Activated CD4-positive, alpha-beta T cell treated with anti-CD3 and anti-CD28 coated beads, Interleukin-2, Interleukin-4, amounts not matched to agents 100 ng/mL and 50 ng/mL, durations not matched to agents 16 hours and 8 hours (primary cell): ENCODE measurements around the gene TSPAN31.
A peak's percentile ranks its signal among the peaks of the same experiment; 100 is the strongest.
"Not testable (repeated sequence)": the region's sequence is repeated elsewhere in the genome, so short reads cannot be mapped to it uniquely, and the experiment has no call there.

Experiments used
- DNase-seq: peaks from one replicate; pipeline ENCODE4 v3.0.0-alpha.2; 2020; ENCODE audit warnings: low spot score

TSPAN31 gene

GRCh38 chr12:57767305-57767698 is 22.5 kb downstream of the TSPAN31 start:
- DNase-seq = no peak

- DNase-seq = no peak
These were observed 23.0 kb downstream of the TSPAN31 start for GRCh38 chr12:57767876-57768275.

DNA sequence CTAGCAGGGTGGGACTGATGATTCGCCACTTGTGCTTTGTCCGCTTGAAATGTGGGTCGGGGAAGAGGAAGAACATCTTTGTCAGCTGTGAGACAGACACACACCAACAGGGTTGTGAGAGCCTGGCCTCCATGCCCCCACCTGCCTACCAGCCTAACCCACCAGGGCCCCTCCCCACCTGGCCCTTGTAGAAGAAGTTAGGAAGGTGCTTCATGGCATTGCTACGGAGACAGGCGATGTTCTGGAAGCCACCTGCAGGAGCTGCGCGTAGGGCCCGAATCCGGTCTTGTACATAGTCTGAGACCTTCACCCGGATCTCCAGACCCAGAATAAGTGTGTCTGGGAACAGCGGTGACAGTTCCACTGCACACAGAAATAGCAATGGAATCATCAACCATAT is 24.8 kb downstream of the TSPAN31 start:
- DNase-seq = no peak

- no peak for DNase-seq
These were observed 25.9 kb downstream of the TSPAN31 start for GRCh38 chr12:57770734-57771133.

- peak; percentile 92 for DNase-seq
These were observed 26.5 kb downstream of the TSPAN31 start for GRCh38 chr12:57771236-57771872.

GRCh38 chr12:57771873-57772428 is 27.1 kb downstream of the TSPAN31 start, which contains the start of gene METTL1:
TSS of gene METTL1 (minus strand) at chr12:57772105. CDS start at chr12:57772083, 22 bp downstream.
- DNase-seq = peak; percentile 97

GRCh38 chr12:57772429-57773322 is 27.8 kb downstream of the TSPAN31 start, which contains the start of gene EEF1AKMT3:
TSS of gene EEF1AKMT3 (plus strand) at chr12:57772614. CDS start at chr12:57772725, 111 bp downstream.
- peak; percentile 37 for DNase-seq

DNA sequence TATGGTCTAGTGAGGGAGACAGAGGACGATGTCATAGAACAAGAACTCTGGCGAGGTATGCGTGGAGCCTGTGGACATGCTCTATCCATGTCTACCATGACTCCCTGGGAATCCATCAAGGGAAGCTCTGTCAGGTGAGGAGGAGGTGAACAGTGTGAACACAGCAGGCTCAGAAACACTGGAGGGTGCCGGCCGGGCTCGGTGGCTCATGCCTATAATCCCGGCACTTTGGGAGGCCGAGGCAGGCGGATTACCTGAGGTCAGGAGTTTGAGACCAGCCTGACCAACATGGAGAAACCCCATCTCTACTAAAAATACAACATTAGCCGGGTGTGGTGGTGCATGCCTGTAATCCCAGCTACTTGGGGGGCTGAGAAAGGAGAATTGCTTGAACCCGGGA is 29.8 kb downstream of the TSPAN31 start:
- not testable (repeated sequence) for DNase-seq

- no peak for DNase-seq
These were observed 30.2 kb downstream of the TSPAN31 start for GRCh38 chr12:57775044-57775443.

DNA sequence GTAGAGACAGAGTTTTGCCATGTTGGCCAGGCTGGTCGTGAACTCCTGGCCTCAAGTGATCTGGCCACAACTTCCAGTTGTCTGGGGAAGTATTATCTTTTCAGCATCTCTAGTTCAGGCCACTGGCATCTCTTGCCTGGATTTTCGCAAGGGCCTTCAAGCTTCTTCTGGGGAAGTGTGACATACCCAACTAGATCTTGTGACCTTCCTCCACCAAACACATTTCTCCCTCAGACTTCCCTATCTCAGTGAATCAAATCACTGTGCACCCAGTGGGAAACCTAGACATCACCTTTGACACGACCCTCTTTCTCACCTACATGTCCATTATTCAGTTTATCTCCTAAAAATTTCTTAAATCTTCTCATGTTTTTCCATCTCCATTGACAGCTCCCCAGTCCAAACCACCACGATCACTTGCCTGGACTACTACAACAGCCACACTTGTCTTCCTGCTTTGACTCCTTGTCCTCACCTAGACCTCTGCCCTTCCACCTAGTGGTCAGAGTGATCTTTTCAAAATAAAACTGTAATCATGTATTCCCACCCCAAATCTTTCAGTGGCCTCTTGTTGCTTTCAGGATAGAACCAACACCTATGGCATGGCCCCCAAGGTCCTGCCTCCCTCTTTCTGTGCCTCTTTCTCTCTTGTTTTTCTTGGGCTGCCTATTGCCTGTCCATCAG is 30.9 kb downstream of the TSPAN31 start:
- no peak for DNase-seq

GRCh38 chr12:57776247-57776587 is 31.4 kb downstream of the TSPAN31 start:
- DNase-seq = no peak

- no peak for DNase-seq
These were observed 32.5 kb downstream of the TSPAN31 start for GRCh38 chr12:57777367-57777766.

DNA sequence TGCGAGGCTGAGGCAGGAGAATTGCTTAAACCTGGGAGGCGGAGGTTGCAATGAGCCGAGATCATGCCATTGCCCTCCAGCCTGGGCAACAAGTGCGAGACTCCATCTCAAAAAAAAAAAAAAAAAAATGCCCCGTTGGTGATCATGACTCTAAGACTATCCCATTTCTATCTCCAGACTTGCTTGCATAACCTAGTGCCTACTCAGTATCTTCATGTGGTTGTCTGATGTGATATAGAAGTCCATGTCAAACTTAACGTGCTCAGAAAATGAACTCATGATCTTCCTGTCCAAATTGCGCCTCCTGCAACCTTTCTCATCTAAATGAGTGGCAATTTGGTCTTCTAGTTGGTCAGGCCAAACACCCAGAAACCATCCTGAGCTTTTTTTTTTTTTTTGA is 33.1 kb downstream of the TSPAN31 start:
- no peak for DNase-seq

DNA sequence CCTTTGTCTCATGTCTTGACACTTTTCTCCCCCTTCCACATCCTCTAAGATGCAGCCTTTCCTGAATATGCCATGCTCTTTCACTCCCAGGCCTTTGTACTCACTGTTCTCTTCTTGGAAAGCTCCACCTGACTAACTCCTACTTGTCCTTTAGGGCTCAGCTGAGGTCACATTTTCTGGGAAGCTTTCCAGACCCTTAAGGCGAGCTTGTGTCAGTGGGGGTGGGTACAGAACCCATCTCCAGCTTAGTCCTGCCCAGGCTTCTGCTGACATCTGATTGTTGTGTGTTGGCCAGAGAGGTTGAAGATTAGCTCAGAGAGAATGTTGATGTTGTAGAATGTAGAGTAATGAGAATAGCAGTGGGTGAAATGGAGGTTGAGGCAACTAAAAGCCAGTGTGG is 34.9 kb downstream of the TSPAN31 start:
- no peak for DNase-seq

- no peak for DNase-seq
These were observed 35.6 kb downstream of the TSPAN31 start for GRCh38 chr12:57780284-57780897.

DNA sequence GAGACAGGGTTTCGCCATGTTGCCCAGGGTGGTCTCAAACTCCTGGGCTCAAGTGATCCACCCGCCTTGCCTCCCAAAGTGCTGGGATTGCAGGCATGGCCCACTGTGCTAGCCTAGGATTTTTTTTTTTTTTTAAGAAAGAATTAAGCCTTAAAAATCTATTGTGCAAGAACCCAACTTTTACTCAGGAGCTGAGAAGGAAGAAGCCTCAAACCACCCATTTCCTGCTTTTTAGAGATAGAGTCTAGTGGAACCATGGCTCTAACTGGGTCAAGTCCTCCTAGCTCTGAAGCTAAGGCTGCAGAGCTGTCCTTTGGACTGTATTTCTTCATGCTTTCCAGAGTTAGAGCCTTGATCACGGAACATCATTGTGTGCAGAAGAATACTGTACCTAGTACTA is 36.4 kb downstream of the TSPAN31 start:
- DNase-seq = no peak

DNA sequence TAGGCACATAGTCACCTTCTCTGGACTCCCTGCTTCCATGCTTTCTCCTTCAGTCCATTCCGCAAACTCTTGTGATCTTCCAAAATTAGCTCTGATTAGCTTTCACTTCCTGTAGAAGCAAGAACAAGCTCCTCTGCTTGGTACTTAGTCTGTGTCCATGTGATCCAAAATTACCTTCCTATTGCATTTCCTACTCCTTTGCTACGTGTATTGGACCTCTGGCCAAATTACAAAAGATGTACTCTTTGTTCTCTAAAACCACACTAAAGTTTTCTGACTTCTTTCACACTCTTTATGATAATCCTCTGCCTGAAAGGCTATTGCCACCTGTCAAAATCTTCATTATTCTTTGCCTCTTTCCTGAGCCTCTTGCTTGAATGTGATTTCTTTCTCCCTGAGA is 37.0 kb downstream of the TSPAN31 start:
- no peak for DNase-seq

- no peak for DNase-seq
These were observed 37.4 kb downstream of the TSPAN31 start for GRCh38 chr12:57782243-57782607.

- DNase-seq = peak; percentile 95
These were observed 38.0 kb downstream of the TSPAN31 start, which contains the start of gene TSFM for GRCh38 chr12:57782608-57783465. TSS of gene TSFM (plus strand) at chr12:57782787. CDS start at chr12:57782802, 15 bp downstream.

DNA sequence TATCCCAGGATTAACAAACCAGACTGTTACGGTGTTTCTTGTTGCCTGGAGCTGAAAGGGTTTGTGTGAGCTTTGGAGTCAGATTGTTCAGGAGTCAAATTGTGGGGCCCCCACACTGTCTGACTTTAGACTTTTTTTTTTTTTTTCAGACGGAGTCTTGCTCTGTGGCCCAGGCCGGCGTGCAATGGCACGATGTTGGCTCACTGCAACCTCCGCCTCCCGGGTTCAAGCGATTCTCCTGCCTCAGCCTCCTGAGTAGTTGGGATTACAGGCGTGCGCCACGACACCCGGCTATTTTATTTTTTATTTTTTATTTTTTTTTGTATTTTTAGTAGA is 38.6 kb downstream of the TSPAN31 start:
- no peak for DNase-seq

DNA sequence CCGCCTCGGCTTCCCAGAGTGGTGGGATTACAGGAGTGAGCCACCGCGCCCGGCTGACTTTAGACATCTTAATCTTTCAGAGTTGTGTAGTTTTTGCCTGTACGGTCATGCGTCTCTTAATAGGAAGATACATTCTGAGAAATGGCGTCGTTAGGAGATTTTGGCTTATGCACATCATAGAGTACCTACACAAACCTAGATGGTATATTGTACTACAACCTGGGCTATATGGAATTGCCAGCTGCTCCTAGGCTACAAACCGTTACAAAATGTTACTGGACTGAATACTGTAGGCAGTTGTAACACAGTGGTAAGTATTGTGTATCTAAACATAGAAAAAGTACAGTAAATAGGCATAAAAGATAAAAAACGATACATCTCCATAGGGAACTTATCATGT is 39.0 kb downstream of the TSPAN31 start:
- DNase-seq = no peak
